HCT116 (cell line): Measurements from ENCODE around the gene STKLD1. TPM values are rescaled to one million over a fixed set of nuclear protein-coding genes. Genes with fewer than 3 reads are reported as not detected.

Experiments
- ATAC-seq: fragments of 200-7000 bp; cut with Tn5 transposase; 2 replicates; pipeline ENCODE4 v1.9.1; 2020; ENCODE audit warnings: mild to moderate bottlenecking, moderate library complexity
- BruUV-seq: library from RNA; stranded (reverse); fragments of 400-500 nt; replicated peaks from 2 replicates; lab custom pipeline; 2021; lab: Mats Ljungman, UMichigan
- CTCF ChIA-PET: fragments of 300-600 bp; sonication (Branson Sonifier 250); formaldehyde crosslinking; loops from one replicate; lab custom pipeline; 2021; ENCODE audit warnings: antibody characterized with exemption; lab: Charles Lee
- POLR2A ChIA-PET: fragments of 300-600, 350-600 bp; sonication (Branson Sonifier 250); formaldehyde crosslinking; loops from one replicate; lab custom pipeline; 2021; ENCODE audit warnings: antibody characterized with exemption; lab: Charles Lee
- RAD21 ChIA-PET, 2 experiments: fragments of 300-600 bp; sonication (Branson Sonifier 250); formaldehyde crosslinking; loops; one replicate each; lab custom pipeline; 2023; ENCODE audit warnings: low total read pairs in 2 of 2; ENCODE audit not compliant: uncharacterized antibody in 2 of 2, unreplicated experiment in 2 of 2, low non-redundant PET in 1 of 2; lab: Charles Lee
- DNase-seq: peaks from one replicate; pipeline ENCODE4 v3.0.0-alpha.2; 2010; ENCODE audit warnings: low read depth, low spot score
- H2AFZ ChIP-seq: fragments of 200-600 bp; shearing (Covaris generic), sonication (generic); 2 replicates; pipeline ENCODE4 v1.6.1; 2017; ENCODE audit warnings: low read depth, mixed run types, mixed read lengths, antibody characterized with exemption, low read length; ENCODE audit not compliant: poor library complexity, severe bottlenecking
- H3K27ac ChIP-seq: 2 replicates; pipeline ENCODE4 v1.5.1; 2012; ENCODE audit warnings: low read depth, low read length
- H3K27me3 ChIP-seq: fragments of 200-600 bp; sonication (generic); 2 replicates; pipeline ENCODE4 v1.6.1; 2016; ENCODE audit warnings: mixed run types, low read length, mixed read lengths; ENCODE audit not compliant: insufficient read depth
- H3K36me3 ChIP-seq, 2 experiments: fragments of 200-500 bp in 1 of 2; fragments of 200-600 bp in 1 of 2; sonication (Bioruptor generic) in 1 of 2; sonication (generic) in 1 of 2; 2 replicates each; pipeline versions ENCODE4 v1.5.1 to v1.6.1; 2014 to 2016; ENCODE audit warnings: low read length in 2 of 2, inconsistent platforms in 1 of 2, mixed read lengths in 1 of 2, mixed run types in 1 of 2; ENCODE audit not compliant: insufficient read depth in 2 of 2, control insufficient read depth in 1 of 2
- H3K4me1 ChIP-seq, 2 experiments: fragments of 200-600 bp in 1 of 2; sonication (generic) in 1 of 2; 2 replicates each; pipeline versions ENCODE4 v1.5.1 to v1.6.1; 2012 to 2017; ENCODE audit warnings: low read length in 2 of 2, inconsistent platforms in 1 of 2, mild to moderate bottlenecking in 1 of 2, mixed read lengths in 1 of 2, mixed run types in 1 of 2, moderate library complexity in 1 of 2; ENCODE audit not compliant: insufficient read depth in 2 of 2, control insufficient read depth in 1 of 2
- H3K4me2 ChIP-seq: fragments of 200-600 bp; sonication (generic); 2 replicates; pipeline ENCODE4 v1.6.1; 2017; ENCODE audit warnings: mixed run types, low read length, mixed read lengths
- H3K4me3 ChIP-seq, 2 experiments: fragments of 200-600 bp in 1 of 2; sonication (generic) in 1 of 2; replicated peaks in 1 of 2; 2 replicates each; pipeline ENCODE4 v1.5.1; 2011 to 2016; ENCODE audit warnings: low read length in 2 of 2, control low read depth in 1 of 2, low read depth in 1 of 2, mild to moderate bottlenecking in 1 of 2, mixed read lengths in 1 of 2, mixed run types in 1 of 2
- H3K79me2 ChIP-seq: fragments of 200-600 bp; sonication (generic); 2 replicates; pipeline ENCODE4 v1.6.1; 2017; ENCODE audit warnings: mild to moderate bottlenecking, mixed run types, low read length, moderate library complexity, mixed read lengths; ENCODE audit not compliant: insufficient read depth
- H3K9ac ChIP-seq: fragments of 200-600 bp; sonication (generic); 2 replicates; pipeline ENCODE4 v1.6.1; 2016; ENCODE audit warnings: low read length, mixed read lengths
- H3K9me2 ChIP-seq: fragments of 200-600 bp; sonication (generic), shearing (Covaris generic); 2 replicates; pipeline ENCODE4 v1.6.1; 2017; ENCODE audit warnings: mixed run types, mild to moderate bottlenecking, moderate library complexity; ENCODE audit not compliant: insufficient read depth
- H3K9me3 ChIP-seq, 2 experiments: fragments of 200-500 bp in 1 of 2; fragments of 200-600 bp in 1 of 2; sonication (Bioruptor generic) in 1 of 2; sonication (generic) in 1 of 2; 2 replicates each; pipeline ENCODE4 v1.6.1; 2014 to 2017; ENCODE audit warnings: low read length in 2 of 2, mixed read lengths in 2 of 2, inconsistent platforms in 1 of 2, low read depth in 1 of 2, mild to moderate bottlenecking in 1 of 2, mixed run types in 1 of 2, moderate library complexity in 1 of 2; ENCODE audit not compliant: control insufficient read depth in 1 of 2, insufficient read depth in 1 of 2
- H4K20me1 ChIP-seq: fragments of 200-600 bp; sonication (generic), shearing (Covaris generic); 2 replicates; pipeline ENCODE4 v1.6.1; 2017; ENCODE audit warnings: mixed run types, mild to moderate bottlenecking, moderate library complexity; ENCODE audit not compliant: insufficient read depth
- ATF3 ChIP-seq: IDR thresholded peaks from 2 replicates; pipeline ENCODE4 v1.6.1; 2012
- CTCF ChIP-seq, 3 experiments: fragments of 200-600 bp in 1 of 3; sonication (generic) in 1 of 3; IDR thresholded peaks in 2 of 3; conservative IDR thresholded peaks in 1 of 3; 2 replicates each; pipeline ENCODE4 v1.5.1; 2012 to 2017; ENCODE audit warnings: low read depth in 2 of 3, low read length in 2 of 3, antibody characterized with exemption in 1 of 3, borderline replicate concordance in 1 of 3, control low read depth in 1 of 3, mild to moderate bottlenecking in 1 of 3, mixed read lengths in 1 of 3, mixed run types in 1 of 3, moderate library complexity in 1 of 3; ENCODE audit not compliant: insufficient read depth in 1 of 3
- JUND ChIP-seq: IDR thresholded peaks from 2 replicates; pipeline ENCODE4 v1.6.1; 2012
- MAX ChIP-seq: IDR thresholded peaks from 2 replicates; pipeline ENCODE4 v1.6.1; 2012
- SRF ChIP-seq: IDR thresholded peaks from 2 replicates; pipeline ENCODE4 v1.6.1; 2012; ENCODE audit warnings: low read depth
- TCF7L2 ChIP-seq: IDR thresholded peaks from 2 replicates; pipeline ENCODE4 v1.7.0; 2011; ENCODE audit warnings: borderline replicate concordance, inconsistent platforms; ENCODE audit not compliant: insufficient read depth, insufficient read length; ENCODE audit errors: extremely low read depth
- ZBTB33 ChIP-seq: IDR thresholded peaks from 2 replicates; pipeline ENCODE4 v1.6.1; 2011; ENCODE audit warnings: mild to moderate bottlenecking, low read length, moderate library complexity; ENCODE audit not compliant: insufficient replicate concordance; ENCODE audit errors: extremely low read depth
- intact Hi-C: fragments of 100-400 bp; cut with micrococcal nuclease; formaldehyde crosslinking; loops from 2 replicates; pipeline ENCODE4 v1.10.0; 2022
- total RNA-seq: library from RNA; stranded (reverse); gene quantifications from one replicate; pipeline ENCODE4 v1.2.1, GENCODE V29; 2021; ENCODE audit not compliant: unreplicated experiment

The STKLD1 gene
- total RNA-seq, 1 experiment from 2014 or later: 0.37 TPM

GRCh38 chr9:133351526-133351907 is 24.6 kb upstream of the STKLD1 start:
- Histone ChIP-seq H3K4me2 (no peak overlapping the region), H3K9me2 (no peaks in the 10 kb centered on the region), H3K27me3 (no peaks in the 10 kb centered on the region), H3K9ac (no peak overlapping the region), H3K4me3 (no peak overlapping the region), H2AFZ (no peak overlapping the region), H3K79me2 (peaks cover 61% of the 10 kb centered on the region), H4K20me1 (peaks cover 10% of the 10 kb centered on the region; the same call in 1 of the 2 replicates), H3K36me3 (peaks cover 33 to 50% of the 10 kb centered on the region in 2 experiments), H3K27ac (peak overlapping the region; percentile 11; the same call in 1 of the 2 replicates), H3K4me1 (peaks cover 8 to 32% of the 10 kb centered on the region in 2 experiments), H3K9me3 (no peaks in the 10 kb centered on the region)
- ATAC-seq: no peak
- intact Hi-C loops: loop anchor here (10.0 kb wide), 1 partner anchor 643 kb away; the partner anchor contains the start of gene VAV2
- TF ChIP-seq ATF3 (no peak), JUND (no peak), MAX (no peak), SRF (no peak), CTCF (IDR thresholded peaks at IDR 0.05 in 2 of 3, conservative IDR thresholded peaks at IDR 0.05 in 1 of 3; ENCODE audit: borderline replicate concordance in 1 of 3, insufficient read depth in 1 of 3, low read depth in 2 of 3, low read length in 2 of 3) (no peak), TCF7L2 (no peak), ZBTB33 (no peak)
- no peak for DNase-seq
- no TSS peak for BruUV-seq
- ChIA-PET CTCF (interaction anchor here (0.7 to 0.8 kb wide), 2 partner anchors 10 to 135 kb away, joined by 3 read pairs; no protein-coding TSS in a partner anchor), POLR2A (interaction anchor here (1.1 to 1.3 kb wide), 2 partner anchors 13 to 113 kb away, joined by 3 read pairs; no protein-coding TSS in a partner anchor), RAD21 (no interaction called here)
